Caco-2 (cell line): ENCODE data around the gene ZNF432. TPM values are rescaled to one million over a fixed set of nuclear protein-coding genes. Genes with fewer than 3 reads are reported as not detected.
A peak's percentile ranks its signal among the peaks of the same experiment; 100 is the strongest.

ENCODE experiments used
- BruUV-seq: library from RNA; stranded (reverse); fragments of 400-500 nt; replicated peaks from 2 replicates; lab custom pipeline; 2021; lab: Mats Ljungman, UMichigan
- CTCF ChIA-PET: fragments of 300-600 bp; sonication (Branson Sonifier 250); formaldehyde crosslinking; loops from one replicate; lab custom pipeline; 2022; ENCODE audit warnings: antibody characterized with exemption; lab: Charles Lee
- POLR2A ChIA-PET: fragments of 300-600 bp; sonication (Branson Sonifier 250); formaldehyde crosslinking; loops from one replicate; lab custom pipeline; 2022; ENCODE audit warnings: antibody characterized with exemption; lab: Charles Lee
- DNase-seq, 2 experiments: peaks; one replicate each; pipeline versions ENCODE4 v3.0.0 to v3.0.0-alpha.2; 2020 to 2022
- H3K27me3 ChIP-seq: replicated peaks from 2 replicates; pipeline ENCODE4 v1.6.0; 2011; ENCODE audit warnings: low read length; ENCODE audit not compliant: control insufficient read depth, insufficient read depth
- H3K36me3 ChIP-seq: 2 replicates; pipeline ENCODE4 v1.5.1; 2011; ENCODE audit warnings: low read length; ENCODE audit not compliant: control insufficient read depth, insufficient read depth
- H3K4me1 ChIP-seq: fragments of 250-450 bp; sonication (Bioruptor Pico); 2 replicates; pipeline ENCODE4 v1.5.1; 2020; ENCODE audit warnings: mild to moderate bottlenecking
- H3K4me3 ChIP-seq: 2 replicates; pipeline ENCODE4 v1.5.1; 2011; ENCODE audit warnings: low read depth, mild to moderate bottlenecking, control low read depth, low read length
- H3K9me3 ChIP-seq: fragments of 250-450 bp; sonication (Bioruptor Pico); 2 replicates; pipeline ENCODE4 v1.5.1; 2020; ENCODE audit warnings: mild to moderate bottlenecking, moderate library complexity
- H3K27ac Mint-ChIP-seq: one replicate; pipeline ENCODE4 v1.8.0; 2022; ENCODE audit warnings: mixed read lengths; ENCODE audit not compliant: unreplicated experiment
- H3K27me3 Mint-ChIP-seq: one replicate; pipeline ENCODE4 v1.8.0; 2022; ENCODE audit warnings: mixed read lengths; ENCODE audit not compliant: insufficient read depth, unreplicated experiment
- H3K36me3 Mint-ChIP-seq: one replicate; pipeline ENCODE4 v1.8.0; 2022; ENCODE audit warnings: mild to moderate bottlenecking, mixed read lengths; ENCODE audit not compliant: insufficient read depth, unreplicated experiment
- H3K4me1 Mint-ChIP-seq: one replicate; pipeline ENCODE4 v1.8.0; 2022; ENCODE audit warnings: low read depth, mixed read lengths; ENCODE audit not compliant: unreplicated experiment
- H3K4me3 Mint-ChIP-seq: one replicate; pipeline ENCODE4 v1.8.0; 2022; ENCODE audit warnings: mild to moderate bottlenecking, moderate library complexity, mixed read lengths; ENCODE audit not compliant: unreplicated experiment
- H3K9me3 Mint-ChIP-seq: one replicate; pipeline ENCODE4 v1.8.0; 2022; ENCODE audit warnings: mixed read lengths; ENCODE audit not compliant: unreplicated experiment
- CTCF ChIP-seq, 2 experiments: fragments of 200-600 bp in 1 of 2; IDR thresholded peaks; 1 replicate in 1 of 2; 2 replicates in 1 of 2; pipeline versions ENCODE4 v1.5.1 to v1.8.0; 2011 to 2022; ENCODE audit warnings: antibody characterized with exemption in 1 of 2, control low read depth in 1 of 2, inconsistent platforms in 1 of 2, low read depth in 1 of 2, low read length in 1 of 2, mild to moderate bottlenecking in 1 of 2, moderate library complexity in 1 of 2; ENCODE audit not compliant: insufficient read depth in 1 of 2, severe bottlenecking in 1 of 2, unreplicated experiment in 1 of 2
- intact Hi-C: fragments of 100-400 bp; cut with micrococcal nuclease; formaldehyde crosslinking; loops from one replicate; pipeline ENCODE4 v1.10.0; 2022; ENCODE audit not compliant: unreplicated experiment
- total RNA-seq: library from RNA; stranded (reverse); gene quantifications from 2 replicates; pipeline ENCODE4 v1.2.3, GENCODE V29; 2022

The ZNF432 gene
- total RNA-seq, 1 experiment from 2014 or later = 10.5 TPM

DNA sequence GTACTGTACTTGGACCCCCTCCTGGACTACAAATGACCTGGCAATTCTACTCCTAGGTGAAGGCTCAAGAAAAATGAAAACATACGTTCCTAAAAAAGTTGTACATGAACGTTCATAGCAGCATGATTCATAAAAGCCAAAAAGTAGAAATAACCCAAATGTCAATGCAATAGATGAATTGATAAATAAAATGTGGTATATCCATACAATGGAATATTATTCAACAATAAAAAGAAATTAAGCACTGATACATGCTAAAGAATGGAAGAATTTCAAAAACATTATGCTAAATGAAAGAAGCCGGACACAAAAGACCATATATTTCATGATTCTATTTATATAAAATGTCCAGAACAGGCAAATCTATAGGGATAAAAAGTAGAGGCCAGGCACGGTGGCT is 9.5 kb downstream of the ZNF432 start:
- H3K4me3 Mint-ChIP-seq = no peak overlapping the region
- no peak overlapping the region for H3K27ac Mint-ChIP-seq
- H3K27me3 Mint-ChIP-seq = no peaks in the 10 kb centered on the region
- no peak overlapping the region for H3K4me3 ChIP-seq
- ChIA-PET CTCF (no interaction called here), POLR2A (no interaction called here)
- no peaks in the 10 kb centered on the region for H3K4me1 ChIP-seq
- DNase-seq = no peak
- peaks cover 53% of the 10 kb centered on the region for H3K36me3 Mint-ChIP-seq
- H3K9me3 ChIP-seq = peaks cover 45% of the 10 kb centered on the region
- intact Hi-C loops = no loop called here
- no TSS peak for BruUV-seq
- no peak for TF ChIP-seq CTCF (IDR thresholded peaks at IDR 0.05; ENCODE audit: insufficient read depth in 1 of 2, low read depth in 1 of 2, low read length in 1 of 2, severe bottlenecking in 1 of 2, unreplicated experiment in 1 of 2)
- H3K36me3 ChIP-seq = peaks cover 15% of the 10 kb centered on the region
- no peaks in the 10 kb centered on the region for H3K4me1 Mint-ChIP-seq
- no peaks in the 10 kb centered on the region for H3K27me3 ChIP-seq
- peaks cover 56% of the 10 kb centered on the region for H3K9me3 Mint-ChIP-seq

DNA sequence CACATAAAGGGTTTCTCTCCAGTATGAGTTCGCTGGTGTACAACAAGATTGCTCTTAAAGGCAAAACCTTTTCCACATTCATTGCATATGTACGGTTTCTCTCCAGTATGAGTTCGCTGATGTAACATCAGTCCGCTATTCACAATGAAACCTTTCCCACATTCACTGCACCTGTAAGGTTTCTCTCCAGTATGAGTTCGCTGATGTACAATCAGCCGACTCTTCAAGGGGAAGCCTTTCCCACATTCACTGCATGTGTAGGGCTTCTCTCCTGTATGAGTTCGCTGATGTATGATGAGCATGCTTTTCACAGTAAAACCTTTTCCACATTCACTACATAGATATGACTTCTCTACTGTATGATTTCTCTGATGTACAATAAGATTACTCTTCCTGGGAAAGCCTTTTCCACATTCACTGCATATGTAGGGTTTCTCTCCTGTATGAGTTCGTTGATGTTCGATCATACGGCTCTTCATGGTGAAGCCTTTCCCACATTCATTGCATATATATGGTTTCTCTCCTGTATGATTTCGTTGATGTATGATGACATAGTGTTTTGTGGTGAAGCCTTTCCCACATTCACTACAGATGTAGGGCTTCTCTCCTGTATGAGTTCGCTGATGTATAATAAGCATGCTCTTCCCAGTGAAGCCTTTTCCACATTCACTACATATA is 14.4 kb downstream of the ZNF432 start:
- CTCF ChIA-PET = no interaction called here

GRCh38 chr19:52028780-52029123 is 19.9 kb downstream of the ZNF432 start:
- H3K9me3 Mint-ChIP-seq = peaks cover 46% of the 10 kb centered on the region
- peaks cover 51% of the 10 kb centered on the region for H3K36me3 Mint-ChIP-seq
- H3K4me3 ChIP-seq = peak overlapping the region; percentile 79
- BruUV-seq = no TSS peak
- H3K4me1 ChIP-seq = peaks cover 32% of the 10 kb centered on the region
- peaks cover 58% of the 10 kb centered on the region for H3K9me3 ChIP-seq
- DNase-seq = no peak
- ChIA-PET POLR2A (interaction anchor here (0.8 kb wide), 1 partner anchor 21 kb away, joined by 5 read pairs; the partner anchor contains the start of gene ZNF615), CTCF (no interaction called here)
- no peaks in the 10 kb centered on the region for H3K27me3 ChIP-seq
- TF ChIP-seq CTCF (IDR thresholded peaks at IDR 0.05; ENCODE audit: insufficient read depth in 1 of 2, low read depth in 1 of 2, low read length in 1 of 2, severe bottlenecking in 1 of 2, unreplicated experiment in 1 of 2) = no peak
- H3K4me1 Mint-ChIP-seq = peaks cover 17% of the 10 kb centered on the region
- peak overlapping the region; percentile 93 for H3K27ac Mint-ChIP-seq
- H3K4me3 Mint-ChIP-seq = peak overlapping the region; percentile 92
- intact Hi-C loops = loop anchor here (1.0 kb wide), 2 partner anchors 20 kb away; partner anchors contain the start of genes ZNF432 and ZNF615
- peaks cover 11% of the 10 kb centered on the region for H3K36me3 ChIP-seq
- H3K27me3 Mint-ChIP-seq = no peaks in the 10 kb centered on the region

More for the DNA sequence above, 14.4 kb downstream of the ZNF432 start:
- Histone ChIP-seq H3K36me3 (peaks cover 15% of the 10 kb centered on the region), H3K27me3 (no peaks in the 10 kb centered on the region), H3K4me1 (no peaks in the 10 kb centered on the region), H3K4me3 (no peak overlapping the region), H3K9me3 (peaks cover 53% of the 10 kb centered on the region)
- no peak for DNase-seq
- TF ChIP-seq CTCF (IDR thresholded peaks at IDR 0.05; ENCODE audit: insufficient read depth in 1 of 2, low read depth in 1 of 2, low read length in 1 of 2, severe bottlenecking in 1 of 2, unreplicated experiment in 1 of 2) = no peak
- BruUV-seq = TSS peak; percentile 6
- no peak overlapping the region for H3K4me3 Mint-ChIP-seq
- H3K36me3 Mint-ChIP-seq = peaks cover 52% of the 10 kb centered on the region
- no peaks in the 10 kb centered on the region for H3K4me1 Mint-ChIP-seq
- no peak overlapping the region for H3K27ac Mint-ChIP-seq
- intact Hi-C loops = no loop called here
- POLR2A ChIA-PET = no interaction called here
- H3K27me3 Mint-ChIP-seq = no peaks in the 10 kb centered on the region
- peaks cover 61% of the 10 kb centered on the region for H3K9me3 Mint-ChIP-seq
